OCI-LY3 (cell line): ENCODE data around the gene USP2.

Experiments used
- H2AFZ ChIP-seq: fragments of 200-600, 300-600 bp; shearing (Covaris generic); 2 replicates; pipeline ENCODE4 v1.6.0; 2014; ENCODE audit warnings: antibody characterized with exemption, low read depth, low read length
- H3K27ac ChIP-seq: fragments of 200-600, 300-600 bp; sonication (generic); 2 replicates; pipeline ENCODE4 v1.5.1; 2014; ENCODE audit warnings: mild to moderate bottlenecking, low read length, moderate library complexity, mixed read lengths
- H3K27me3 ChIP-seq: fragments of 200-600, 300-600 bp; sonication (generic); 2 replicates; pipeline ENCODE4 v1.6.1; 2014; ENCODE audit warnings: low read depth, low read length, mixed read lengths
- H3K36me3 ChIP-seq: fragments of 200-600, 300-600 bp; sonication (generic); replicated peaks from 2 replicates; pipeline ENCODE3; 2014; ENCODE audit warnings: low read depth, low read length, mixed read lengths
- H3K4me1 ChIP-seq: fragments of 300-600, 200-600 bp; sonication (generic); 2 replicates; pipeline ENCODE4 v1.6.1; 2014; ENCODE audit warnings: low read length, mixed read lengths
- H3K4me2 ChIP-seq: fragments of 200-600, 300-600 bp; sonication (generic); 2 replicates; pipeline ENCODE4 v1.6.1; 2014; ENCODE audit warnings: low read length, mixed read lengths
- H3K4me3 ChIP-seq: fragments of 300-600, 200-600 bp; sonication (generic); 2 replicates; pipeline ENCODE4 v1.5.1; 2014; ENCODE audit warnings: antibody characterized with exemption, mild to moderate bottlenecking, low read length, moderate library complexity
- H3K79me2 ChIP-seq: fragments of 300-600, 200-600 bp; shearing (Covaris generic); 2 replicates; pipeline ENCODE4 v1.6.1; 2014; ENCODE audit warnings: mild to moderate bottlenecking, low read length, mixed read lengths
- H3K9ac ChIP-seq: fragments of 300-600, 200-600 bp; shearing (Covaris generic); 2 replicates; pipeline ENCODE4 v1.6.0; 2014; ENCODE audit warnings: mild to moderate bottlenecking, low read length, moderate library complexity
- H3K9me3 ChIP-seq: fragments of 200-600, 300-600 bp; shearing (Covaris generic); 2 replicates; pipeline ENCODE4 v1.6.1; 2014; ENCODE audit warnings: low read length, mixed read lengths; ENCODE audit not compliant: insufficient read depth
- H4K20me1 ChIP-seq: fragments of 200-600, 300-600 bp; sonication (generic); 2 replicates; pipeline ENCODE4 v1.6.1; 2016; ENCODE audit warnings: low read length, mixed read lengths; ENCODE audit not compliant: insufficient read depth
- EZH2phosphoT487 ChIP-seq: fragments of 200-600 bp; shearing (Covaris generic); IDR thresholded peaks from 2 replicates; pipeline ENCODE4 v1.6.1; 2018; ENCODE audit warnings: antibody characterized with exemption, mixed run types, low read depth
- TF ChIP-seq, protein P1 (sequence below): fragments of 200-600, 300-600 bp; sonication (generic); IDR thresholded peaks from 2 replicates; pipeline ENCODE4 v1.5.1; 2014; ENCODE audit warnings: antibody characterized with exemption, low read length, low read depth

Gene USP2

DNA sequence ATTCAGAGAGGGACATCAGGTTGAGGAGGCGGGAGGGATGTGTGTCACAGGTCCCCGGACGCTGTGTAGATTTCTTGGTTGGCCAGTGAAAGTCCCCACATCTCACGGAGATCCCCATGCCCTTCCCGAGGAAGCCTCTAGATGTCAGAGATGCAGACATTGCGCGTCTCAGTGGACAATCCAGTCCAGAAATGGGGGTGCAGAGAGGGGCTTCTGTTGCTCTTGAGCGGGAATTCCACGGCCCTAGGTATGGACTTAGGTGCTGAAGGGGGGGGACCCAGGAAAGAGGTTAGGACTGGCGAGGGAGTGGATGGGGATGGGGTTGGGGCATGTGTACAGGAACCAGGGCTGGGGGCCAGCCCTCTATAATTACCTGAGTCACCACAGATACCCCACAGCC lies 34.5 kb upstream of the USP2 start:
- no peak overlapping the region for H2AFZ ChIP-seq
- H3K9me3 ChIP-seq: no peaks in the 10 kb centered on the region
- no peaks in the 10 kb centered on the region for H3K27me3 ChIP-seq
- no peaks in the 10 kb centered on the region for H4K20me1 ChIP-seq
- no peak overlapping the region for H3K4me2 ChIP-seq
- H3K9ac ChIP-seq: no peak overlapping the region
- H3K36me3 ChIP-seq: peaks cover 4% of the 10 kb centered on the region
- H3K4me1 ChIP-seq: no peaks in the 10 kb centered on the region
- no peaks in the 10 kb centered on the region for H3K79me2 ChIP-seq
- TF ChIP-seq EZH2phosphoT487: no peak
- TF ChIP-seq, protein P1, sequence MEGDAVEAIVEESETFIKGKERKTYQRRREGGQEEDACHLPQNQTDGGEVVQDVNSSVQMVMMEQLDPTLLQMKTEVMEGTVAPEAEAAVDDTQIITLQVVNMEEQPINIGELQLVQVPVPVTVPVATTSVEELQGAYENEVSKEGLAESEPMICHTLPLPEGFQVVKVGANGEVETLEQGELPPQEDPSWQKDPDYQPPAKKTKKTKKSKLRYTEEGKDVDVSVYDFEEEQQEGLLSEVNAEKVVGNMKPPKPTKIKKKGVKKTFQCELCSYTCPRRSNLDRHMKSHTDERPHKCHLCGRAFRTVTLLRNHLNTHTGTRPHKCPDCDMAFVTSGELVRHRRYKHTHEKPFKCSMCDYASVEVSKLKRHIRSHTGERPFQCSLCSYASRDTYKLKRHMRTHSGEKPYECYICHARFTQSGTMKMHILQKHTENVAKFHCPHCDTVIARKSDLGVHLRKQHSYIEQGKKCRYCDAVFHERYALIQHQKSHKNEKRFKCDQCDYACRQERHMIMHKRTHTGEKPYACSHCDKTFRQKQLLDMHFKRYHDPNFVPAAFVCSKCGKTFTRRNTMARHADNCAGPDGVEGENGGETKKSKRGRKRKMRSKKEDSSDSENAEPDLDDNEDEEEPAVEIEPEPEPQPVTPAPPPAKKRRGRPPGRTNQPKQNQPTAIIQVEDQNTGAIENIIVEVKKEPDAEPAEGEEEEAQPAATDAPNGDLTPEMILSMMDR: no peak
- no peak overlapping the region for H3K4me3 ChIP-seq
- no peak overlapping the region for H3K27ac ChIP-seq

DNA sequence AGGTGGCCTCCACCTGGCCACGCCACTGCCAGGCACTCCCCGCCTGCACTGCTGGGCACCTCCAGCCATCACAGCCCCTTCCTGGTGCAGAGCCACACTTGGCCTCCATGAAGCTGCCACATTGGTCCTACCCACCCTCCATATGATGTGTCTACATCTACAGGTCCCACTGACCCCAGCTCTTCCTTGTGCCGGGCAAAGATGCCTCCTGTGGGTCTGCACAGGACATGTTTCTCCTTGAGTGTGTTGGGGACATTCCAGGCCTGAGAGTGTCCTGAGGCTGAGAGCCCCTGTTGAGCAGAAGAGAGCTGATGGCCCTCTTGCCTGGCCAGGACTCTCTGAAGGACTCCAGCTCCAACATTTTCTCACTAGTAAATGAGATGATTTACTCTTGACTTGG lies 34.0 kb upstream of the USP2 start:
- Histone ChIP-seq H3K36me3 (peaks cover 4% of the 10 kb centered on the region), H3K9ac (no peak overlapping the region), H3K4me1 (no peaks in the 10 kb centered on the region), H3K9me3 (no peaks in the 10 kb centered on the region), H3K4me3 (no peak overlapping the region), H2AFZ (no peak overlapping the region), H3K4me2 (no peak overlapping the region), H3K27me3 (no peaks in the 10 kb centered on the region), H3K27ac (no peak overlapping the region), H3K79me2 (no peaks in the 10 kb centered on the region), H4K20me1 (no peaks in the 10 kb centered on the region)
- TF ChIP-seq, protein P1: no peak
- TF ChIP-seq EZH2phosphoT487: no peak

DNA sequence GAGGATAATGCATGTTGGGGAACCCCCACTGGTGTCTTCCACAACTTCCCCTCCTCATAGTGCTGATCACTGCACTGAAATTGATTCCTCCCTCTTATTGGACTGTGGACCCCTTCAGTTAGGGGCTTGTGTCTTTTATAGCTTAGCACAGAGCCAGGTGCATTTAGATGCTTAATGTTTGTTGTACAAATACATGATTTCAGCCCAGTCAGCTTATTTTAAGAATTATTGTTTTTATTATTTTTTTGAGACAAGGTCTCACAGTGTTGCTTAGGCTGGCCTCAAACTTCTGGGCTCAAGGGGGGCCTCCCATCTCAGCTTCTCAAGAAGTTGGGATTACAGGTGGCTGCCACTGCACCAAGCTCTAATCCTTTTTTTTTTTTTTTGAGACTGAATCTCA lies 33.2 kb upstream of the USP2 start:
- H4K20me1 ChIP-seq: no peaks in the 10 kb centered on the region

DNA sequence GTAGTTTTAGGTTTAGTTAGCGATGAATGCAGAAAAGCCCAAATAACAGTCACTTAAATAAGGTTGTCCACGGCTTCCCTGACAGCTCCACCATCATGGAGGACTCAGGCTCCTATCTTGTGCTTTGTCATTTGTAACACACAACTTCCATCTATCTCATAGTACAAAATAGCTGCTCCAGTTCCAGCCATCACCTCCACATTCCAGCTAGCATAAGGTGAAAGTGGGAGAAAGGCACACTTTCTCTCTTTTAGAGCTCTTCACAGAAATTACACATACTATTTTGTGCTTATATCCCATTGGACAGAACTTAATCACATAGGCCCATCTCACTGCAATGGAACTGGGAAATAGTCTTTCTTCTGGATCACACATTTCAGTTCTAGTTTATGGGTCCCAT lies 32.8 kb upstream of the USP2 start:
- TF ChIP-seq, protein P1: no peak
- no peak for TF ChIP-seq EZH2phosphoT487
- H3K4me3 ChIP-seq: no peak overlapping the region
- H3K4me1 ChIP-seq: no peaks in the 10 kb centered on the region
- no peaks in the 10 kb centered on the region for H3K9me3 ChIP-seq
- H3K4me2 ChIP-seq: no peak overlapping the region
- H2AFZ ChIP-seq: no peak overlapping the region
- H3K27me3 ChIP-seq: no peaks in the 10 kb centered on the region
- no peak overlapping the region for H3K9ac ChIP-seq
- H3K27ac ChIP-seq: no peak overlapping the region
- H3K36me3 ChIP-seq: peaks cover 4% of the 10 kb centered on the region
- no peaks in the 10 kb centered on the region for H3K79me2 ChIP-seq
- no peaks in the 10 kb centered on the region for H4K20me1 ChIP-seq

More for the DNA sequence above, 33.2 kb upstream of the USP2 start:
- no peak overlapping the region for H3K4me2 ChIP-seq
- H3K4me1 ChIP-seq: no peaks in the 10 kb centered on the region
- H3K9ac ChIP-seq: no peak overlapping the region
- H2AFZ ChIP-seq: no peak overlapping the region
- no peaks in the 10 kb centered on the region for H3K9me3 ChIP-seq
- H3K27me3 ChIP-seq: no peaks in the 10 kb centered on the region
- no peak overlapping the region for H3K27ac ChIP-seq
- TF ChIP-seq EZH2phosphoT487: no peak
- TF ChIP-seq, protein P1: no peak
- no peaks in the 10 kb centered on the region for H3K79me2 ChIP-seq
- peaks cover 4% of the 10 kb centered on the region for H3K36me3 ChIP-seq
- no peak overlapping the region for H3K4me3 ChIP-seq
